WTC11 (cell line): Measurements from ENCODE around the gene PTN. TPM values are rescaled to one million over a fixed set of nuclear protein-coding genes. Genes with fewer than 3 reads are reported as not detected.

Experiments
- ATAC-seq: fragments of 200-7000 bp; cut with Tn5 transposase; 2 replicates; pipeline ENCODE4 v1.10.0; 2021; ENCODE audit warnings: mild to moderate bottlenecking, moderate library complexity
- CTCF ChIA-PET: fragments of 300-600 bp; sonication (Branson Sonifier 250); formaldehyde crosslinking; loops from one replicate; lab custom pipeline; 2021; ENCODE audit warnings: antibody characterized with exemption; lab: Charles Lee
- POLR2A ChIA-PET: fragments of 350-600 bp; sonication (Branson Sonifier 250); formaldehyde crosslinking; loops from one replicate; lab custom pipeline; 2021; ENCODE audit warnings: antibody characterized with exemption; lab: Charles Lee
- DNase-seq: peaks from one replicate; pipeline ENCODE4 v3.0.0; 2021; ENCODE audit warnings: low spot score
- H3K27ac Mint-ChIP-seq: 2 replicates; pipeline ENCODE4 v1.8.0; 2021; ENCODE audit warnings: mixed read lengths
- H3K27me3 Mint-ChIP-seq: 2 replicates; pipeline ENCODE4 v1.8.0; 2021; ENCODE audit warnings: low read depth, mild to moderate bottlenecking, moderate library complexity, mixed read lengths
- H3K36me3 Mint-ChIP-seq: 2 replicates; pipeline ENCODE4 v1.8.0; 2021; ENCODE audit warnings: mixed read lengths
- H3K4me1 Mint-ChIP-seq: 2 replicates; pipeline ENCODE4 v1.8.0; 2022; ENCODE audit warnings: mixed read lengths
- H3K4me3 Mint-ChIP-seq: 2 replicates; pipeline ENCODE4 v1.8.0; 2021; ENCODE audit warnings: mild to moderate bottlenecking, moderate library complexity, mixed read lengths
- H3K9me3 Mint-ChIP-seq: 2 replicates; pipeline ENCODE4 v1.8.0; 2021; ENCODE audit warnings: mixed read lengths
- ATF3 ChIP-seq: sonication (generic); formaldehyde crosslinking; conservative IDR thresholded peaks from 2 replicates; pipeline ENCODE4 v1.8.1; 2022; ENCODE audit warnings: mild to moderate bottlenecking, missing genetic modification reagents
- ATF6 ChIP-seq: sonication (generic); formaldehyde crosslinking; IDR thresholded peaks from 2 replicates; pipeline ENCODE4 v1.8.1; 2023; ENCODE audit warnings: mild to moderate bottlenecking, missing genetic modification reagents
- CTCF ChIP-seq: fragments of 200-600 bp; IDR thresholded peaks from 2 replicates; pipeline ENCODE4 v1.8.0; 2022; ENCODE audit warnings: antibody characterized with exemption
- EMX1 ChIP-seq: fragments of 250-450 bp; sonication (Bioruptor Pico); IDR thresholded peaks from 2 replicates; pipeline ENCODE4 v1.8.0; 2021; ENCODE audit warnings: mild to moderate bottlenecking
- FOXP1 ChIP-seq: sonication (generic); formaldehyde crosslinking; IDR thresholded peaks from 2 replicates; pipeline ENCODE4 v1.8.0; 2022; ENCODE audit warnings: missing genetic modification reagents, mild to moderate bottlenecking, moderate library complexity, borderline replicate concordance
- MAX ChIP-seq: sonication (generic); formaldehyde crosslinking; IDR thresholded peaks from 2 replicates; pipeline ENCODE4 v1.8.0; 2022; ENCODE audit warnings: mild to moderate bottlenecking, missing genetic modification reagents
- NFE2L1 ChIP-seq: sonication (generic); formaldehyde crosslinking; IDR thresholded peaks from 2 replicates; pipeline ENCODE4 v1.8.1; 2023; ENCODE audit warnings: missing genetic modification reagents
- RELA ChIP-seq: sonication (generic); formaldehyde crosslinking; IDR thresholded peaks from 2 replicates; pipeline ENCODE4 v1.8.1; 2022; ENCODE audit warnings: missing genetic modification reagents, mild to moderate bottlenecking, borderline replicate concordance
- SOX15 ChIP-seq: fragments of 250-450 bp; sonication (Bioruptor Pico); IDR thresholded peaks from 2 replicates; pipeline ENCODE4 v1.9.0; 2021; ENCODE audit warnings: mild to moderate bottlenecking
- TCF7 ChIP-seq: sonication (generic); formaldehyde crosslinking; IDR thresholded peaks from 2 replicates; pipeline ENCODE4 v1.8.0; 2022; ENCODE audit warnings: mild to moderate bottlenecking, low read depth, missing genetic modification reagents, moderate library complexity
- ZBTB21 ChIP-seq: sonication (generic); formaldehyde crosslinking; IDR thresholded peaks from 2 replicates; pipeline ENCODE4 v1.8.1; 2023; ENCODE audit warnings: mild to moderate bottlenecking, missing genetic modification reagents, borderline replicate concordance
- ZNF121 ChIP-seq: sonication (generic); formaldehyde crosslinking; IDR thresholded peaks from 2 replicates; pipeline ENCODE4 v1.8.0; 2023; ENCODE audit warnings: missing genetic modification reagents
- ZNF232 ChIP-seq: sonication (generic); formaldehyde crosslinking; IDR thresholded peaks from 2 replicates; pipeline ENCODE4 v1.8.0; 2022; ENCODE audit warnings: mild to moderate bottlenecking, missing genetic modification reagents
- ZNF317 ChIP-seq: sonication (generic); formaldehyde crosslinking; IDR thresholded peaks from 2 replicates; pipeline ENCODE4 v1.8.1; 2023; ENCODE audit warnings: low read depth, mild to moderate bottlenecking, moderate library complexity, missing genetic modification reagents, borderline replicate concordance
- ZNF416 ChIP-seq: fragments of 250-450 bp; sonication (Bioruptor Pico); IDR thresholded peaks from 2 replicates; pipeline ENCODE4 v1.9.0; 2021; ENCODE audit warnings: mild to moderate bottlenecking, inconsistent platforms
- total RNA-seq: library from RNA; stranded (reverse); gene quantifications from 3 replicates; pipeline ENCODE4 v1.2.3, GENCODE V29; 2021
- TF ChIP-seq, protein P1 (sequence below): sonication (generic); formaldehyde crosslinking; conservative IDR thresholded peaks from 2 replicates; pipeline ENCODE4 v1.8.1; 2023; ENCODE audit warnings: mild to moderate bottlenecking, low read depth, missing genetic modification reagents, moderate library complexity
- TF ChIP-seq, protein P2 (sequence below): sonication (generic); formaldehyde crosslinking; IDR thresholded peaks from 2 replicates; pipeline ENCODE4 v1.8.0; 2023; ENCODE audit warnings: missing genetic modification reagents, mild to moderate bottlenecking, borderline replicate concordance
- TF ChIP-seq, protein P3 (sequence below): sonication (generic); formaldehyde crosslinking; IDR thresholded peaks from 2 replicates; pipeline ENCODE4 v1.8.1; 2023; ENCODE audit warnings: mild to moderate bottlenecking, missing genetic modification reagents, moderate library complexity
- TF ChIP-seq, protein P4 (sequence below): sonication (generic); formaldehyde crosslinking; IDR thresholded peaks from 2 replicates; pipeline ENCODE4 v1.8.0; 2022; ENCODE audit warnings: missing genetic modification reagents

The PTN gene
- total RNA-seq, 1 experiment from 2014 or later: 18.9 TPM

DNA sequence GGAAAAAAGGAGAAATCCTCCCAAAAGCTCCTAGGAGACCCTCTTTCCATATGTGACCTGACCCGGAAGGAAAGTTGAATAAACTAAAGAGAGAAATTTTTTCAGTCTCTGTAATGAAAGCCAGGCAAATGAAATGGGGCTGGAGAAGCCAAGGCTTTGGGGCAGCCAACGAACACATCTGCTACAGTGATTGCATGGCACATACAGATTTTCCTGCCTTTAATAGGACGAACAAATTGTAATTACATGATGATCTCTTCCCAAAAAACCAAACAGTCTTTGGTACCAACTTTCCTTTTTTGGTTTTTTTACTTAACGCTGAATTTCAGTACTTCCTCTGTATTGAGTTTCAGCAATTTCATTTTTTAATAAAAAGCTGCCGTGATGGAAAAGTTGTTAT lies 23.5 kb upstream of the PTN start (continued):
- no peak for TF ChIP-seq ZBTB21 (CRISPR knock-in tag)
- no peak for TF ChIP-seq ZNF121 (CRISPR knock-in tag)

DNA sequence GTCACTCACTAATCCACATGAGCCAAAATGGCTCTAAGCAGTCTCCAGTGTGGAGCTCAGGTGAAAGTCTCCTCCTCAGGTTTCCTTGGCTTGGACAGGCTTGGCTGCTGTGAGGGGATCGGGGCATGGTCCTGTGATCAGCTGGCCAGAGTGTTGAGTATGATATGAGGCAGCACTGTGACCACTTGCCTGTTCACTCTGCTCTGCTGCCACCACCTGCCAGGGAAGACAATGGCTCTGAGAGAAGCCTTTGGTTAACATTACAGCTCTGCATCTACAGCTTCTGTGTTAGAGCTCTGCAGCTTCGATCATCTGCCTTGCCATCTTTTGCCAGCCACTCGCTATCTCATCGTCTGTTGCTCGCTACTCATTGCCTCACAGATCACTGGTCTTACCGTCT lies 20.1 kb upstream of the PTN start:
- ChIA-PET CTCF (no interaction called here), POLR2A (no interaction called here)
- H3K4me3 Mint-ChIP-seq: no peak overlapping the region
- DNase-seq (no peak), ATAC-seq (no peak)
- H3K36me3 Mint-ChIP-seq: peaks cover 82% of the 10 kb centered on the region
- no peaks in the 10 kb centered on the region for H3K4me1 Mint-ChIP-seq
- peaks cover 91% of the 10 kb centered on the region for H3K9me3 Mint-ChIP-seq
- H3K27me3 Mint-ChIP-seq: peaks cover 6% of the 10 kb centered on the region; the same call in 1 of the 2 replicates
- no peak overlapping the region for H3K27ac Mint-ChIP-seq
- TF ChIP-seq, protein P1, sequence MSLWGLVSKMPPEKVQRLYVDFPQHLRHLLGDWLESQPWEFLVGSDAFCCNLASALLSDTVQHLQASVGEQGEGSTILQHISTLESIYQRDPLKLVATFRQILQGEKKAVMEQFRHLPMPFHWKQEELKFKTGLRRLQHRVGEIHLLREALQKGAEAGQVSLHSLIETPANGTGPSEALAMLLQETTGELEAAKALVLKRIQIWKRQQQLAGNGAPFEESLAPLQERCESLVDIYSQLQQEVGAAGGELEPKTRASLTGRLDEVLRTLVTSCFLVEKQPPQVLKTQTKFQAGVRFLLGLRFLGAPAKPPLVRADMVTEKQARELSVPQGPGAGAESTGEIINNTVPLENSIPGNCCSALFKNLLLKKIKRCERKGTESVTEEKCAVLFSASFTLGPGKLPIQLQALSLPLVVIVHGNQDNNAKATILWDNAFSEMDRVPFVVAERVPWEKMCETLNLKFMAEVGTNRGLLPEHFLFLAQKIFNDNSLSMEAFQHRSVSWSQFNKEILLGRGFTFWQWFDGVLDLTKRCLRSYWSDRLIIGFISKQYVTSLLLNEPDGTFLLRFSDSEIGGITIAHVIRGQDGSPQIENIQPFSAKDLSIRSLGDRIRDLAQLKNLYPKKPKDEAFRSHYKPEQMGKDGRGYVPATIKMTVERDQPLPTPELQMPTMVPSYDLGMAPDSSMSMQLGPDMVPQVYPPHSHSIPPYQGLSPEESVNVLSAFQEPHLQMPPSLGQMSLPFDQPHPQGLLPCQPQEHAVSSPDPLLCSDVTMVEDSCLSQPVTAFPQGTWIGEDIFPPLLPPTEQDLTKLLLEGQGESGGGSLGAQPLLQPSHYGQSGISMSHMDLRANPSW (CRISPR knock-in tag): no peak
- TF ChIP-seq EMX1 (CRISPR knock-in tag): no peak
- TF ChIP-seq, protein P2, sequence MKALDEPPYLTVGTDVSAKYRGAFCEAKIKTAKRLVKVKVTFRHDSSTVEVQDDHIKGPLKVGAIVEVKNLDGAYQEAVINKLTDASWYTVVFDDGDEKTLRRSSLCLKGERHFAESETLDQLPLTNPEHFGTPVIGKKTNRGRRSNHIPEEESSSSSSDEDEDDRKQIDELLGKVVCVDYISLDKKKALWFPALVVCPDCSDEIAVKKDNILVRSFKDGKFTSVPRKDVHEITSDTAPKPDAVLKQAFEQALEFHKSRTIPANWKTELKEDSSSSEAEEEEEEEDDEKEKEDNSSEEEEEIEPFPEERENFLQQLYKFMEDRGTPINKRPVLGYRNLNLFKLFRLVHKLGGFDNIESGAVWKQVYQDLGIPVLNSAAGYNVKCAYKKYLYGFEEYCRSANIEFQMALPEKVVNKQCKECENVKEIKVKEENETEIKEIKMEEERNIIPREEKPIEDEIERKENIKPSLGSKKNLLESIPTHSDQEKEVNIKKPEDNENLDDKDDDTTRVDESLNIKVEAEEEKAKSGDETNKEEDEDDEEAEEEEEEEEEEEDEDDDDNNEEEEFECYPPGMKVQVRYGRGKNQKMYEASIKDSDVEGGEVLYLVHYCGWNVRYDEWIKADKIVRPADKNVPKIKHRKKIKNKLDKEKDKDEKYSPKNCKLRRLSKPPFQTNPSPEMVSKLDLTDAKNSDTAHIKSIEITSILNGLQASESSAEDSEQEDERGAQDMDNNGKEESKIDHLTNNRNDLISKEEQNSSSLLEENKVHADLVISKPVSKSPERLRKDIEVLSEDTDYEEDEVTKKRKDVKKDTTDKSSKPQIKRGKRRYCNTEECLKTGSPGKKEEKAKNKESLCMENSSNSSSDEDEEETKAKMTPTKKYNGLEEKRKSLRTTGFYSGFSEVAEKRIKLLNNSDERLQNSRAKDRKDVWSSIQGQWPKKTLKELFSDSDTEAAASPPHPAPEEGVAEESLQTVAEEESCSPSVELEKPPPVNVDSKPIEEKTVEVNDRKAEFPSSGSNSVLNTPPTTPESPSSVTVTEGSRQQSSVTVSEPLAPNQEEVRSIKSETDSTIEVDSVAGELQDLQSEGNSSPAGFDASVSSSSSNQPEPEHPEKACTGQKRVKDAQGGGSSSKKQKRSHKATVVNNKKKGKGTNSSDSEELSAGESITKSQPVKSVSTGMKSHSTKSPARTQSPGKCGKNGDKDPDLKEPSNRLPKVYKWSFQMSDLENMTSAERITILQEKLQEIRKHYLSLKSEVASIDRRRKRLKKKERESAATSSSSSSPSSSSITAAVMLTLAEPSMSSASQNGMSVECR (CRISPR knock-in tag): no peak
- TF ChIP-seq FOXP1 (CRISPR knock-in tag): no peak
- TF ChIP-seq, protein P3, sequence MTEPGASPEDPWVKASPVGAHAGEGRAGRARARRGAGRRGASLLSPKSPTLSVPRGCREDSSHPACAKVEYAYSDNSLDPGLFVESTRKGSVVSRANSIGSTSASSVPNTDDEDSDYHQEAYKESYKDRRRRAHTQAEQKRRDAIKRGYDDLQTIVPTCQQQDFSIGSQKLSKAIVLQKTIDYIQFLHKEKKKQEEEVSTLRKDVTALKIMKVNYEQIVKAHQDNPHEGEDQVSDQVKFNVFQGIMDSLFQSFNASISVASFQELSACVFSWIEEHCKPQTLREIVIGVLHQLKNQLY: no peak
- no peak for TF ChIP-seq CTCF
- TF ChIP-seq, protein P4, sequence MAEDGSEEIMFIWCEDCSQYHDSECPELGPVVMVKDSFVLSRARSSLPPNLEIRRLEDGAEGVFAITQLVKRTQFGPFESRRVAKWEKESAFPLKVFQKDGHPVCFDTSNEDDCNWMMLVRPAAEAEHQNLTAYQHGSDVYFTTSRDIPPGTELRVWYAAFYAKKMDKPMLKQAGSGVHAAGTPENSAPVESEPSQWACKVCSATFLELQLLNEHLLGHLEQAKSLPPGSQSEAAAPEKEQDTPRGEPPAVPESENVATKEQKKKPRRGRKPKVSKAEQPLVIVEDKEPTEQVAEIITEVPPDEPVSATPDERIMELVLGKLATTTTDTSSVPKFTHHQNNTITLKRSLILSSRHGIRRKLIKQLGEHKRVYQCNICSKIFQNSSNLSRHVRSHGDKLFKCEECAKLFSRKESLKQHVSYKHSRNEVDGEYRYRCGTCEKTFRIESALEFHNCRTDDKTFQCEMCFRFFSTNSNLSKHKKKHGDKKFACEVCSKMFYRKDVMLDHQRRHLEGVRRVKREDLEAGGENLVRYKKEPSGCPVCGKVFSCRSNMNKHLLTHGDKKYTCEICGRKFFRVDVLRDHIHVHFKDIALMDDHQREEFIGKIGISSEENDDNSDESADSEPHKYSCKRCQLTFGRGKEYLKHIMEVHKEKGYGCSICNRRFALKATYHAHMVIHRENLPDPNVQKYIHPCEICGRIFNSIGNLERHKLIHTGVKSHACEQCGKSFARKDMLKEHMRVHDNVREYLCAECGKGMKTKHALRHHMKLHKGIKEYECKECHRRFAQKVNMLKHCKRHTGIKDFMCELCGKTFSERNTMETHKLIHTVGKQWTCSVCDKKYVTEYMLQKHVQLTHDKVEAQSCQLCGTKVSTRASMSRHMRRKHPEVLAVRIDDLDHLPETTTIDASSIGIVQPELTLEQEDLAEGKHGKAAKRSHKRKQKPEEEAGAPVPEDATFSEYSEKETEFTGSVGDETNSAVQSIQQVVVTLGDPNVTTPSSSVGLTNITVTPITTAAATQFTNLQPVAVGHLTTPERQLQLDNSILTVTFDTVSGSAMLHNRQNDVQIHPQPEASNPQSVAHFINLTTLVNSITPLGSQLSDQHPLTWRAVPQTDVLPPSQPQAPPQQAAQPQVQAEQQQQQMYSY (CRISPR knock-in tag): no peak
- TF ChIP-seq ZNF232: no peak
- no peak for TF ChIP-seq SOX15 (CRISPR knock-in tag)
- no peak for TF ChIP-seq NFE2L1
- TF ChIP-seq TCF7: no peak
- TF ChIP-seq ATF6 (CRISPR knock-in tag): no peak
- TF ChIP-seq RELA: no peak
- TF ChIP-seq ZNF317 (CRISPR knock-in tag): no peak
- TF ChIP-seq ZNF416 (CRISPR knock-in tag): no peak
- no peak for TF ChIP-seq MAX
- no peak for TF ChIP-seq ATF3
